Bronchial epithelial cell (primary cell): ENCODE results near the gene VWA1. TPM values are rescaled to one million over a fixed set of nuclear protein-coding genes. Genes with fewer than 3 reads are reported as not detected.
A peak's percentile ranks its signal among the peaks of the same experiment; 100 is the strongest.

Experiments used
- DNase-seq: peaks from one replicate; pipeline ENCODE4 v3.0.0-alpha.2; 2010; ENCODE audit warnings: low read depth
- FAIRE-seq: peaks from 2 replicates; lab custom pipeline; 2011; peaks lifted over from hg19 to GRCh38; lab: Jason Lieb, UNC
- H3K27me3 ChIP-seq: 2 replicates; pipeline ENCODE4 v1.5.1; 2011; ENCODE audit warnings: low read length; ENCODE audit not compliant: control insufficient read depth, insufficient read depth
- H3K36me3 ChIP-seq: 2 replicates; pipeline ENCODE4 v1.5.1; 2011; ENCODE audit warnings: low read length; ENCODE audit not compliant: control insufficient read depth, insufficient read depth
- H3K4me3 ChIP-seq: 2 replicates; pipeline ENCODE4 v1.5.1; 2011; ENCODE audit warnings: mild to moderate bottlenecking, low read depth, low read length, control low read depth
- CTCF ChIP-seq: IDR thresholded peaks from 2 replicates; pipeline ENCODE4 v1.5.1; 2011; ENCODE audit warnings: mild to moderate bottlenecking, moderate library complexity, low read length, control low read depth, inconsistent platforms; ENCODE audit not compliant: insufficient read depth, severe bottlenecking
- total RNA-seq: library from RNA; depleted of rRNA; stranded (reverse); fragments of >200 nt; gene quantifications from 2 replicates; pipeline ENCODE4 v1.2.1, GENCODE V29; 2014

VWA1 gene
- total RNA-seq, 1 donor from 2014 or later: 5.0 TPM

DNA sequence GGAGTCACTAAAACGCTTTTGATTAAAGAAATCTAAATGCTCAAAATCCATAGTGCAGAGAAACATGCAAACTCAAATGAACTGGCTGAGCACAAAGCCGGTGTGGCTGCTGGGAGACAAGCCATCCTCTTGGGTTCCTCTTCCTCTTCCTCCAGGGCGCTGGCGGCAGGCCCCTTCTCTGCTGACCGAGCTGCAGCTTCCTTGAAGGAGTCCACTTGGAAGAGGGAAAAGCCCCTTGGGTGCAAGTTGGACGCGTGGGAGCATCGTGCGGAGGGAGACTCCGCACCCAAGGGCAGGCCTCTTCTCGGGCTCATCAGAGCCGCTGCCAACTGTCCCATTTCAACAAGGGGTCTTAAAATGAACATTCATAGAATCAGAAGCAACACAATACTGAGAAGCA lies 44.3 kb upstream of the VWA1 start:
- peaks cover 51% of the 10 kb centered on the region for H3K36me3 ChIP-seq

GRCh38 chr1:1393014-1393413 lies 42.5 kb upstream of the VWA1 start:
- DNase-seq (no peak), FAIRE-seq (no peak)
- Histone ChIP-seq H3K4me3 (no peak overlapping the region), H3K36me3 (peaks cover 48% of the 10 kb centered on the region), H3K27me3 (no peaks in the 10 kb centered on the region)
- TF ChIP-seq CTCF: no peak

More for the DNA sequence above, 44.3 kb upstream of the VWA1 start:
- no peak for FAIRE-seq
- no peak for DNase-seq
- Histone ChIP-seq H3K4me3 (no peak overlapping the region), H3K27me3 (no peaks in the 10 kb centered on the region)
- no peak for TF ChIP-seq CTCF

GRCh38 chr1:1393428-1393827 lies 42.1 kb upstream of the VWA1 start:
- Histone ChIP-seq H3K36me3 (peaks cover 50% of the 10 kb centered on the region), H3K4me3 (no peak overlapping the region), H3K27me3 (no peaks in the 10 kb centered on the region)
- TF ChIP-seq CTCF: no peak
- no peak for DNase-seq
- FAIRE-seq: no peak

DNA sequence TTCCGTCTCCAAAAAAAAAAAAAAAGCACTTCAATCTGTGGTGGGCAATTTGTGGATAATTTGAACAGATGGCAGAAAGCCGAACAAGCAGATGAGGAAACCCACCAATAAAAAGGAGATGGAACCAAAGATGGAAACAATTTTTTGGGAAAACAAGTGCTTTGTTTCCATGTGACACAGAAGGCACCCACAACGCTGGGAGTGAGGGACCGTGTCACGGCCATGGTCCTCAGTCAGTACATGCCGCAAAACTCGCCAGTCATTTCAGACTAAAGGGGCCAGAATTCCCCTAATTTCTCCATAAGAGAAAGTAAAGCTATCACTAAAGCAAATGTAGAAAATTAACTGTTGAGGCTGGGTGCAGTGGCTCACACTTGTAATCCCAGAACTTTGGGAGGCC lies 41.4 kb upstream of the VWA1 start:
- no peak for FAIRE-seq
- TF ChIP-seq CTCF: no peak
- Histone ChIP-seq H3K4me3 (no peak overlapping the region), H3K27me3 (no peaks in the 10 kb centered on the region), H3K36me3 (peaks cover 49% of the 10 kb centered on the region)
- no peak for DNase-seq

DNA sequence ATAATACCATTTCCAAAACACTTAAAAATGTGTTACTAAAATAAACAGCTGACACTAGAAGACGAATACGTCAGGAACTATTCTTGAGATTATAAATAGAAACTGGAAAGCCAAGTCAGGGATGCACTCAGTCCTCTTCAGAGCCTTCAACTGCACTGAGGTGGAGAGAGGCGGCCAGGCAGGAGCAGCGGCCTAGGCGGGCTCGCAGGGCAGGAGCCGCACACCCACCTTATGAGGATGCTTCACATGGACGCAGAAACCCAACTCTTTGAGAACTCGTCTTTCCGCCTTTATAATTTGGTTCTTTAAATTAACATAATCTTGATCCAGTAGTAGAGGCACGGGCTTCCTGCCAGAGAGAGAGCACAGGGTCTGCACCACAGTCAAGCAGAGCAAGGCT lies 40.3 kb upstream of the VWA1 start:
- Histone ChIP-seq H3K36me3 (peaks cover 43% of the 10 kb centered on the region), H3K27me3 (no peaks in the 10 kb centered on the region), H3K4me3 (no peak overlapping the region)
- TF ChIP-seq CTCF: no peak
- no peak for DNase-seq
- FAIRE-seq: no peak

DNA sequence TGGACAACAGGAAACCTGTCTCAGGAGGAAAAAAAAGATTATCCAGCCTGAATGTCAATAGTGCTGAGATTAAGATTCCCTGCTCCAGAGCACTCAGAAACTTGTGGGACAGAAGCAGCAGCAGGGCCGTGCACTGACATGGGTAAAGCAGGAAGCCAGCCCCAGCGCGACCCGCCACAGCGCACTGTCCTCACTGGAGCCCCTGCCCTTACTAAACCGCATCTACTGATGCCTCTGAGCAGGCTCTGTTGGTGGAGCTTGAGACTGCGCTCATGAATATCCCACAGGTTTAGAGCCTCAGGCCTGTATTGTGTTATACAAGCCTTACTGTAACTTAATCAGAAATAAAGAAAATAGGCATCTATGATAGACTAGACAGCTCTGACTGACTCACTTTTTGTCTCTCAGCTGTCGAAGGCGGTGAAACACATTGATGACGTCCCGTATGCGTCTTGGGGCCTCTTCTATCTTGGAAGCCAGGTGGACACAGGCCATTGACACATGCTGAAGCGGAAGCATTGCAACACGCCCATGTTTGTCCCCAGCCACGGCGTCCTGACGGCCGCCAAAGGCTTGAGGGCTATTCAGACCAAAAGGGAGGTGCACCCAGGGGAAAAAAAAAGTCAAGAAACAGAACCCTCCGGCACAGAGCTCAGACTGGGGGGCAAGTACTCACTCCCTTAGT lies 37.5 kb upstream of the VWA1 start:
- FAIRE-seq (no peak), DNase-seq (peak; percentile 55)
- no peak for TF ChIP-seq CTCF
- H3K27me3 ChIP-seq: no peaks in the 10 kb centered on the region
- peak overlapping the region; percentile 92 for H3K4me3 ChIP-seq
- peaks cover 41% of the 10 kb centered on the region for H3K36me3 ChIP-seq
